ENCODE data around the gene CAGE1. TPM values are rescaled to one million over a fixed set of nuclear protein-coding genes. Genes with fewer than 3 reads are reported as not detected.
"Not testable (repeated sequence)": the region's sequence is repeated elsewhere in the genome, so short reads cannot be mapped to it uniquely, and the experiment has no call there.

Gene CAGE1
- total RNA-seq, 1 experiment from 2014 or later: not detected

GRCh38 chr6:7316658-7317533 lies 72.6 kb downstream of the CAGE1 start:
- DNase-seq (ENCODE audit: low read depth): no peak
- in situ Hi-C loops (cut with HindIII; ENCODE audit: low pct_unique_long_range_greater_than_20kb, low sequenced_read_pairs): no loop called here

- no peak for DNase-seq (ENCODE audit: low read depth)
- in situ Hi-C loops (cut with HindIII; ENCODE audit: low pct_unique_long_range_greater_than_20kb, low sequenced_read_pairs): no loop called here
Measured at GRCh38 chr6:7315948-7316365, 73.6 kb downstream of the CAGE1 start.

GRCh38 chr6:7315087-7315947 lies 74.2 kb downstream of the CAGE1 start:
- in situ Hi-C loops (cut with HindIII; ENCODE audit: low pct_unique_long_range_greater_than_20kb, low sequenced_read_pairs); DNase-seq (ENCODE audit: low read depth): not testable (repeated sequence)

GRCh38 chr6:7314414-7314813 lies 75.1 kb downstream of the CAGE1 start:
- in situ Hi-C loops (cut with HindIII; ENCODE audit: low pct_unique_long_range_greater_than_20kb, low sequenced_read_pairs): no loop called here
- no peak for DNase-seq (ENCODE audit: low read depth)

GRCh38 chr6:7313505-7314165 lies 75.9 kb downstream of the CAGE1 start:
- DNase-seq (ENCODE audit: low read depth): no peak
- in situ Hi-C loops (cut with HindIII; ENCODE audit: low pct_unique_long_range_greater_than_20kb, low sequenced_read_pairs): no loop called here

- in situ Hi-C loops (cut with HindIII; ENCODE audit: low pct_unique_long_range_greater_than_20kb, low sequenced_read_pairs): no loop called here
- DNase-seq (ENCODE audit: low read depth): peak; percentile 98
Measured at GRCh38 chr6:7312616-7313504, 76.7 kb downstream of the CAGE1 start, which contains the start of gene SSR1. SSR1 (minus strand) TSS chr6:7313199; CDS start chr6:7313120, 79 bp downstream.

- DNase-seq (ENCODE audit: low read depth): no peak
- in situ Hi-C loops (cut with HindIII; ENCODE audit: low pct_unique_long_range_greater_than_20kb, low sequenced_read_pairs): no loop called here
Measured at GRCh38 chr6:7311917-7312615, 77.5 kb downstream of the CAGE1 start.

- in situ Hi-C loops (cut with HindIII; ENCODE audit: low pct_unique_long_range_greater_than_20kb, low sequenced_read_pairs): no loop called here
- DNase-seq (ENCODE audit: low read depth): no peak
Measured at GRCh38 chr6:7311176-7311575, 78.4 kb downstream of the CAGE1 start.

GRCh38 chr6:7309050-7309449 lies 80.5 kb downstream of the CAGE1 start:
- in situ Hi-C loops (cut with HindIII; ENCODE audit: low pct_unique_long_range_greater_than_20kb, low sequenced_read_pairs): no loop called here
- no peak for DNase-seq (ENCODE audit: low read depth)

GRCh38 chr6:7307533-7307932 lies 82.0 kb downstream of the CAGE1 start:
- no peak for DNase-seq (ENCODE audit: low read depth)
- in situ Hi-C loops (cut with HindIII; ENCODE audit: low pct_unique_long_range_greater_than_20kb, low sequenced_read_pairs): no loop called here

GRCh38 chr6:7304821-7305220 lies 84.7 kb downstream of the CAGE1 start:
- in situ Hi-C loops (cut with HindIII; ENCODE audit: low pct_unique_long_range_greater_than_20kb, low sequenced_read_pairs): no loop called here
- DNase-seq (ENCODE audit: low read depth): no peak

GRCh38 chr6:7301702-7302101 lies 87.8 kb downstream of the CAGE1 start:
- DNase-seq (ENCODE audit: low read depth): no peak
- in situ Hi-C loops (cut with HindIII; ENCODE audit: low pct_unique_long_range_greater_than_20kb, low sequenced_read_pairs): no loop called here

GRCh38 chr6:7300926-7301325 lies 88.6 kb downstream of the CAGE1 start:
- no peak for DNase-seq (ENCODE audit: low read depth)
- in situ Hi-C loops (cut with HindIII; ENCODE audit: low pct_unique_long_range_greater_than_20kb, low sequenced_read_pairs): no loop called here

- no peak for DNase-seq (ENCODE audit: low read depth)
- in situ Hi-C loops (cut with HindIII; ENCODE audit: low pct_unique_long_range_greater_than_20kb, low sequenced_read_pairs): no loop called here
Measured at GRCh38 chr6:7298113-7298512, 91.4 kb downstream of the CAGE1 start.

- no peak for DNase-seq (ENCODE audit: low read depth)
- in situ Hi-C loops (cut with HindIII; ENCODE audit: low pct_unique_long_range_greater_than_20kb, low sequenced_read_pairs): no loop called here
Measured at GRCh38 chr6:7296602-7297001, 92.9 kb downstream of the CAGE1 start.

GRCh38 chr6:7295916-7296315 lies 93.6 kb downstream of the CAGE1 start:
- in situ Hi-C loops (cut with HindIII; ENCODE audit: low pct_unique_long_range_greater_than_20kb, low sequenced_read_pairs): no loop called here
- DNase-seq (ENCODE audit: low read depth): no peak

GRCh38 chr6:7292596-7293255 lies 96.8 kb downstream of the CAGE1 start:
- in situ Hi-C loops (cut with HindIII; ENCODE audit: low pct_unique_long_range_greater_than_20kb, low sequenced_read_pairs): no loop called here

More at GRCh38 chr6:7292596-7293255, 96.8 kb downstream of the CAGE1 start:
- no peak for DNase-seq (ENCODE audit: low read depth)

Data from Caki2 (cell line).